GM12892 (cell line): ENCODE measurements around the gene PLIN4.

Source experiments
- POLR2A ChIP-seq: IDR thresholded peaks from 2 replicates; pipeline ENCODE4 v1.6.1; 2011; ENCODE audit warnings: low read depth, low read length, control low read depth
- POLR2AphosphoS5 ChIP-seq: IDR thresholded peaks from 2 replicates; pipeline ENCODE4 v1.6.1; 2011; ENCODE audit warnings: low read depth, low read length, control low read depth
- TAF1 ChIP-seq: IDR thresholded peaks from 2 replicates; pipeline ENCODE4 v1.6.1; 2011; ENCODE audit warnings: low read depth, mild to moderate bottlenecking, control low read depth, low read length, borderline replicate concordance

GRCh38 chr19:4531562-4532165, 13.4 kb upstream of the PLIN4 start:
- TF ChIP-seq POLR2A (no peak), POLR2AphosphoS5 (no peak), TAF1 (no peak)
